Adrenal gland (tissue), 5 donors: ENCODE measurements around the gene WDR13.

ENCODE experiments used
- CTCF ChIP-seq, 6 experiments: fragments of 450-650 bp in 4 of 6; fragments of 200-600 bp in 2 of 6; sonication (generic) in 1 of 6; IDR thresholded peaks; 1 replicate in 5 of 6; 2 replicates in 1 of 6; pipeline versions ENCODE4 v1.5.1 to v1.8.0; 2016 to 2021; ENCODE audit warnings: antibody characterized with exemption in 6 of 6, mild to moderate bottlenecking in 2 of 6, moderate library complexity in 1 of 6
- POLR2A ChIP-seq, 2 donors: fragments of 450-650 bp; IDR thresholded peaks; one replicate each; pipeline ENCODE4 v1.6.1; 2017; ENCODE audit warnings: antibody characterized with exemption in 2 of 2, mild to moderate bottlenecking in 2 of 2, moderate library complexity in 1 of 2
- donor health status: DM: no; HTN: no; CAD: no.

- TF ChIP-seq CTCF (IDR thresholded peaks at IDR 0.05), result peak in 2 of 6 experiments; percentile 9 to 13
- no peak for TF ChIP-seq POLR2A (IDR thresholded peaks at IDR 0.05)
Measured at GRCh38 chrX:48558271-48558670, 39.0 kb upstream of the WDR13 start.
